Mesenteric fat pad (tissue), 1 donor: ENCODE data around the gene CDC42EP2. TPM values are rescaled to one million over a fixed set of nuclear protein-coding genes. Genes with fewer than 3 reads are reported as not detected.
"Not testable (repeated sequence)": the region's sequence is repeated elsewhere in the genome, so short reads cannot be mapped to it uniquely, and the experiment has no call there.

Experiments used
- DNase-seq: peaks from one replicate; pipeline ENCODE4 v3.0.0-alpha.2; 2020; ENCODE audit warnings: low spot score
- total RNA-seq: library from RNA; stranded (reverse); fragmentation: NEBNext Ultra II Directional; extraction: Animal tissue kit (Norgen Biotek cat#: 25700); gene quantifications from one replicate; pipeline ENCODE4 v1.2.1, GENCODE V29; 2021
- donor health status: DM: yes; HTN: yes; CAD: no.

Gene CDC42EP2
- total RNA-seq, 1 donor from 2014 or later, result 88.4 TPM

- no peak for DNase-seq
Measured at GRCh38 chr11:65317025-65317786, 2.5 kb downstream of the CDC42EP2 start.

- DNase-seq, result no peak
Measured at GRCh38 chr11:65320386-65321075, 5.9 kb downstream of the CDC42EP2 start.

- no peak for DNase-seq
Measured at GRCh38 chr11:65321076-65321475, 6.4 kb downstream of the CDC42EP2 start.

DNA sequence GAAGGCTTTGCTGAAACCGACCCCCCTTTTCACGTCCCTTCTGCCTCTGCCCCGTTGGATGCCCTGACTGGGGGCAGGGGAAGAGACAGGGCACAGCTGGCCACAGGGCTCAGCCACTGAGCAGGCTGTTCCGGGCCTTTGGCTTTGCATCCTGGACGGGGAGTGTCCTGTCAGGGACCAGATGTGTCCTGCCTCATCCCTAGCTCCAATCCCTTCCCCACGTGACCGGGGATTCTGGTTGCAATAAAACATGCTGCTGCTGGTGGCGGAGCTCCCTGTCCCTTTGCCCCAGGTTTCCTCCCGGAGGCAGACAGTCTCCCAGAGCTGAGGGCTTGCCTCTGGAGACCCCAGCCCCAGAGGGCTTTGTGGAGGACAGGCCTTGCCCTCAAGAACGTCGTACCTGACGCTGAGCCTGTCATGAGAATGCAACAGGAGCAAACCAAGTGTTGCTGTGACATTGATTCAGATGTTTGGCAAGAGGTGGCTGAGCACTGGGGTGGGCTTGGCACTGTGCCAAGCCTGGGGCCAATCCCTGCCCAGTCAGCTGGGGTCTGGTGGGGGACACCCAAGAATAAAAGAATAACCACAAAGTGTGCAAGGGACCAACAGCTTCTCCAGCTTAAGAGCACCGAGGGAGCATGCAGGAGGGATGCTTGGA is 7.3 kb downstream of the CDC42EP2 start:
- no peak for DNase-seq

GRCh38 chr11:65323813-65324212 is 9.1 kb downstream of the CDC42EP2 start:
- DNase-seq, result no peak

DNA sequence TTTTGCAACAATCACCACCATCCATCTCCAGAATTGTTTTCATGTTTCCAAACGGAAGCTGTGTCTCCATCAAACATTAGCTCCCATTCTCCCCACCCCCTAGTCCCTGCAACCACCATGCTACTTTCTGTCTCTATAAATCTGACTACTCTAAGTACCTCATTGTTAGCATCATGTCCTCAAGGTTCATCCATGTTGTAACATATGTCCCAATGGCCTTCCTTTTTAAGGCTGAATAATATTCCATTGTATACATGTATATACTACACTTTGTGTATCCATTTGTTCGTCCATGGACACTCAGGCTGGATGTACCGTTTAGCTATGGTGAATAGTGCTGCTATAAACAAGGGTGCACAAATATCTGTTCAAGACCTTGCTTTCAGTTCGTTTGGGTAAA is 10.8 kb downstream of the CDC42EP2 start:
- DNase-seq, result no peak

DNA sequence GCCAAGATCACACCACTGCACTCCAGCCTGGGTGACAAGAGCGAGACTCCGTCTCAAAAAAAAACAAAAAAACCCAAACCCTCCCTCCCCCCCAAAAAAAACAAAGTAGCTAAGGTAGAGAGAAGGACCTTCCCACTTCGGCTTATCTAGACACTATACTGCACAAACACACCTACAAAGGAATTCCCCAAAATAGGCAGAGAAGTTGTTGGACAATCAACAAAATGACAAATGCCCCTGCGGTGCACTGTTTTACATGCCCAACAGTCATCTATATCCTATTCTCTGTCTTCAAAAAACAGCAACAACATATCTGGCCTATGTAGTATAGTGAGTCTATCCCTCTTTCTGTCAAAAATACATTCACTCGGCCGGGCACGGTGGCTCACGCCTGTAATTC is 12.4 kb downstream of the CDC42EP2 start:
- no peak for DNase-seq

GRCh38 chr11:65329478-65329877 is 14.8 kb downstream of the CDC42EP2 start:
- no peak for DNase-seq

DNA sequence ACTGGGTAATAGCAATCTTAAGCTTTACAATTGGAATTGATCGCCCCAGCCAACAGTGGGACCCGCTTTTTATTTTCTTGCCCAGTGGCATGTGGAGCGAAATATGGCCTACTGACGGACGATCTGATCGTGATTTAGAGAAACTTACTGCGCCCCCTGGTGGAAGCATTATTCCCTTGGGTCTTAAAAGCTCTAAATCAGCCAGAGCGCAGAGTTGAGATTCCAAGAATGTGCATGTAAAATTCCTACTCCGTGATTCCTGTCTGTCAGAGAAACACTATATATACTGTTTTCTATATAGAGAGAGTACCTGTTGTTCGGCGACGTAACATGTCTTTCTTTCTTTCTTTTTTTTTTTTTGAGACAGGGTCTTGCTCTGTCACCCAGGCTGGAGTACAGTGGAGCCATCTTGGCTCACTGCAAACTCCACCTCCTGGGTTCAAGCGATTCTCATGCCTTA is 15.3 kb downstream of the CDC42EP2 start:
- DNase-seq, result no peak

DNA sequence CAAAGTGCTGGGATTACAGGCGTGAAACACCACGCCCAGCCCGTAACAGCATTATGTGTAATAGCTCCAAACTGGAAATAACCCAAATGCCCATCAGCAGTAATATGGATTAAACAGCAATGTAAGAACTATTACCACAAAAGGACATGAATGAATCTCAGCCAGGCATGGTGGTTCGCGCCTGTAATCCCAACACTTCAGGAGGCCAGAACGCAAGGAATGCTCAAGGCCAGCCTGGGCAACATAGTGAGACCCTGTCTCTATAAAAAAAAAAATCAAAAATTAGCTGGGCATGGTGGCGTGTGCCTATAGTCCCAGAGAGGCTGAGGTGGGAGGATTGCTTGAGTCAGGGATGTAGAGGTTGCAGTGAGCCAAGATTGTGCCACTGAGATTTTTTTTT is 15.9 kb downstream of the CDC42EP2 start:
- no peak for DNase-seq

DNA sequence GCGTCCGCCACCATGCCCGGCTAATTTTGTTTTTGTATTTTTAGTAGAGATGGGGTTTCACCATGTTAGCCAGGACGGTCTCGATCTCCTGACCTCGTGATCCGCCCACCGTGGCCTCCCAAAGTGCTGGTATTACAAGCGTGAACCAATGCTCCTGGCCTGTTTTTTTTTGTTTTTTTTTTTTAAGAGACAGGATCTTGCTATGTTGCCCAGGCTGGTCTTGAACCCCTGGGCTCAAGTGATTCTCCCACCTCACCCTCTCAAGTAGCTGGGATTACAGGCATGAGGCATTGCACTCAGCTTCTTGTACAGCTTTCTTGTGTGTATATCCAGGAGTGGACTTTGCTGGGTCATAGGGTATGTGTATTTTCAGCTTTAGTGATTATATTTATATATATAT is 17.9 kb downstream of the CDC42EP2 start:
- DNase-seq, result not testable (repeated sequence)

GRCh38 chr11:65334696-65335295 is 20.1 kb downstream of the CDC42EP2 start:
- DNase-seq, result no peak

- DNase-seq, result no peak
Measured at GRCh38 chr11:65338676-65339075, 24.0 kb downstream of the CDC42EP2 start.

DNA sequence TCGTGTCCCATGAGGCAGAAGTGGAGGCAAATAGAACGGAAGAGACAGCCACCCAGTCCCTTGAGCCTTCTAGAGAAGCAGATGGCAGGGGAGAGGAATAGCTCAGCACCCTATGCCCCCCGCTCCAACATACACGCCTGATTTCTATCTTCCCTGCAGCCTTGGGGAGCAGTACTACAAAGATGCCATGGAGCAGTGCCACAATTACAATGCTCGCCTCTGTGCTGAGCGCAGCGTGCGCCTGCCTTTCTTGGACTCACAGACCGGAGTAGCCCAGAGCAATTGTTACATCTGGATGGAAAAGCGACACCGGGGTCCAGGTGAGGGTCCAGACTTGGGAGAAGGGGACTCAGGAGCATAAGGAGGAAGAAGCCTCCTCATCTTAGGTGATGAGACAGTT is 25.6 kb downstream of the CDC42EP2 start:
- DNase-seq, result no peak

DNA sequence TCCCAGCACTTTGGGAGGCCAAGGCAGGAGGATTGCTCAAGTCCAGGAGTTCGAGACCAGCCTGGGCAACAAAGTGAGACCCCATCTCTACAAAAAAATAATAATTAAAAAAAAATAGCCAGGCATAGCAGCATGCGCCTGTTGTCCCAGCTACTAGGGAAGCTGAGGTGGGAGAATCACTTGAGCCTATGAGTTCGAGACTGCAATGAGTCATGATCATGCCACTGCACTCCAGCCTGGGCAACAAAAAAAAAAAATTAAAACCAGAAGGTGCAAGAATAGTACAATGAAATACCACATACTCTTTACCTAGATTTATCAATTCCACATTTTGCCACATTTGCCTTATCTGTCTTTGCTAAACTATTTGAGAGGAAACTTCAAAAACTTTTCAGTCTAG is 27.2 kb downstream of the CDC42EP2 start:
- no peak for DNase-seq

- DNase-seq, result no peak
Measured at GRCh38 chr11:65351511-65351910, 36.8 kb downstream of the CDC42EP2 start.

DNA sequence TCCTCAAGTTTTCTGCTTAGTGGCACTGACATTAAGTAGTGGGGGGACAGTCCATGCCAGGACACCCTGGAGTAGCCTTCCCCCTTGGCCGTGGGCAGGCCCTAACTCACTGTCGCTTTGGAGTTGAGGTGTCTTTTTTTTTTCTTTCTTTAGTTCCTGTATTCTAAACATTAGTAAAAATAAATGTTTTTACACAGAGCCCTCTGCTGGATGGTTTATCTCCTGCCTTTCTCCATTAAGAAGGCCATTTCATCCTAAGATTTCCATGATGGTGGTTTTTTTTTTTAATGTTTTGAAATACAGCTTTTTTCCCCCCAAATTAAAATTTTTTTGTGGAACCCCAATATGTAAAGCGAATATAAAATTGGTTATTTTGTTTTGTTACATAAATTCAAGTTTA is 38.1 kb downstream of the CDC42EP2 start:
- DNase-seq, result no peak

- no peak for DNase-seq
Measured at GRCh38 chr11:65353376-65353775, 38.7 kb downstream of the CDC42EP2 start.

DNA sequence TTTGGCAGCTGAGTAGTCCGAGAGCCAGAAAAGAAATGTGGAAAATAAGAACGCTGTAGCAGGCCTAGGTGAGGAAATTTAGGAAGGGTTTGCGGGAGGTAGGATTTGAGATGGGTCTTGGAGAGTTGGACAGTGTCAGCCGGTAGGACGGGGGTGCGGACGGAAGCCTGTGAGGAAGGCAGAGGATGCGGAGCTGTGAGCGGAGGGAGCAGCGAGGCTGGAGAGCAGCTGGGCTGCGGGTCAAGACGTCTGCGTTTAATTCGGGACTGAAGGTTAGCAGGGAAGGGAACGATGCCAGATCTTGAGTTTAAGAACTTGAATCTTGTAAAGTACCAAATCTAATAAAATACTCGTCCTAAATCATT is 39.2 kb downstream of the CDC42EP2 start:
- DNase-seq, result no peak

DNA sequence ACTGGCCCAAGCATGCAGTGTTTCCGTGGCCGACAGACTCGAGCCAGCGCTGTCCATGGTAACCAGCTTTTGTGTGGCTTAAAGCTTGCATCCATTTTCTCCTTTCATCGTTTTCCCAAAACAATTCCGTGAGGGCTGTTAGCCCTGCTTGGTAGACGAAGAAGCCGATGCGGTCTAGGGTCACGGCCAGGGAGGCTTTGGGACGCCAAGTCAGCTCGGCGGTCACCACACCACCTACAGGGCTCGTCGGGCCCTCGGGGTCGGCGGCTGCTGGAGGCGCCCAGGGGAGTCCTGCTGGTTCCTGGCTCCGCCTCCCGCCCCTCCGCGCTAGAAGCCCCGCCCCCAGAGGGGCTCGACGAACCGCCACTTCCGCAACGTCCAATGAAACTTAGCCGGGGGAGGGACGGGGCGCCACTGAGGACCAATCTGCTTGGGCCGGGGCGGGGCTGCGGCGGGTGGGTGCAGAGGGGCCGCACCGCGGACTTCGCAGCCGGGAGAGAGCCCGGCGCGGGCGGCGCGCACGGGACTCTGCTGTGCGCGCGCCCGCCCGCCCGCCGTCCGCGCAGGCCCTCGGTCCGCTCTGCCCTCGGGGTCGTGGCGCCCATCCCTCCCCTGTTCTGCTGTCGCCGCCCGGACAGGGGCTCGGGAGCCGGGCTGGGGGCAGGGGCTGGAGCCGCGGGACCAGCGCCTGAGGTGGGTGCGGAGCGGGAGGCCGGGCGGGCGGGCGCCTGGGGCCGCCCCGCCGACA is 39.8 kb downstream of the CDC42EP2 start, which contains the start of gene TIGD3:
TIGD3 (plus strand) TSS at position 487 of the 748 bp plus-strand sequence. CDS start 1,058 bp downstream, outside the sequence.
- peak; percentile 97 for DNase-seq
